Keratinocyte (primary cell): ENCODE data around the gene CCDC85B.
A peak's percentile ranks its signal among the peaks of the same experiment; 100 is the strongest.

Source experiments
- CTCF ChIP-seq, 3 experiments: IDR thresholded peaks in 1 of 3; conservative IDR thresholded peaks in 1 of 3; optimal IDR thresholded peaks in 1 of 3; 2 replicates in 2 of 3; 3 replicates in 1 of 3; pipeline versions ENCODE3 to v1.5.1; 2011; ENCODE audit warnings: low read length in 3 of 3, mild to moderate bottlenecking in 3 of 3, moderate library complexity in 2 of 3, control low read depth in 1 of 3, inconsistent platforms in 1 of 3; ENCODE audit not compliant: insufficient read depth in 2 of 3; ENCODE audit errors: extremely low read depth in 1 of 3
- EZH2 ChIP-seq: IDR thresholded peaks from one replicate; pipeline ENCODE4 v1.6.1; 2012; ENCODE audit warnings: inconsistent platforms, mild to moderate bottlenecking, low read length, moderate library complexity

- TF ChIP-seq CTCF (optimal IDR thresholded peaks at IDR 0.05 in 1 of 3, IDR thresholded peaks at IDR 0.05 in 1 of 3, conservative IDR thresholded peaks at IDR 0.05 in 1 of 3; ENCODE audit: extremely low read depth in 1 of 3, insufficient read depth in 2 of 3, low read length in 3 of 3) (peak; percentile 47 to 79 (median 69)), EZH2 (no peak)
Measured at GRCh38 chr11:65851083-65851579, 39.3 kb upstream of the CCDC85B start.
